Right lobe of liver (tissue), 6 donors: Measurements from ENCODE around the gene TBCEL. TPM values are rescaled to one million over a fixed set of nuclear protein-coding genes. Genes with fewer than 3 reads are reported as not detected.
A peak's percentile ranks its signal among the peaks of the same experiment; 100 is the strongest.

Experiments used
- ATAC-seq, 4 donors: fragments of 200-7000 bp; cut with Tn5 transposase; one replicate each; pipeline ENCODE4 v1.9.1; 2020; ENCODE audit warnings: mild to moderate bottlenecking in 4 of 4, moderate library complexity in 4 of 4
- DNase-seq, 3 donors: peaks; one replicate each; pipeline ENCODE4 v3.0.0-alpha.2; 2020
- H3K27ac ChIP-seq, 3 donors: fragments of 200-600 bp; one replicate each; pipeline ENCODE4 v1.8.0; 2022
- H3K27me3 ChIP-seq, 2 donors: fragments of 200-600 bp; one replicate each; pipeline ENCODE4 v1.8.0; 2022
- H3K36me3 ChIP-seq, 4 donors: fragments of 200-600 bp; sonication (generic) in 1 of 4; one replicate each; pipeline versions ENCODE4 v1.5.1 to v1.8.0; 2017 to 2022; ENCODE audit warnings: control low read depth in 1 of 4
- H3K4me1 ChIP-seq, 4 donors: fragments of 200-600 bp; sonication (generic) in 1 of 4; one replicate each; pipeline versions ENCODE4 v1.5.1 to v1.8.0; 2017 to 2022; ENCODE audit warnings: control low read depth in 1 of 4
- H3K4me3 ChIP-seq, 3 donors: fragments of 200-600 bp; one replicate each; pipeline ENCODE4 v1.8.0; 2022
- H3K9me3 ChIP-seq, 4 donors: fragments of 200-600 bp; sonication (generic) in 1 of 4; one replicate each; pipeline versions ENCODE4 v1.5.1 to v1.8.0; 2017 to 2022; ENCODE audit warnings: control low read depth in 1 of 4
- CTCF ChIP-seq, 4 donors: fragments of 200-600 bp in 3 of 4; fragments of 450-650 bp in 1 of 4; IDR thresholded peaks; one replicate each; pipeline versions ENCODE4 v1.5.1 to v1.8.0; 2016 to 2022; ENCODE audit warnings: antibody characterized with exemption in 4 of 4, mild to moderate bottlenecking in 2 of 4
- POLR2A ChIP-seq: fragments of 450-650 bp; IDR thresholded peaks from one replicate; pipeline ENCODE4 v1.6.1; 2017; ENCODE audit warnings: antibody characterized with exemption, mild to moderate bottlenecking
- WGBS: methylation state at CpG from one replicate; pipeline ENCODE4 v1.1.6; 2018; ENCODE audit warnings: low coverage, low lambda C conversion rate; ENCODE audit not compliant: insufficient coverage; ENCODE audit errors: missing lambda C conversion rate; 5-methylcytosine and 5-hydroxymethylcytosine counted together
- intact Hi-C, 2 donors: fragments of 100-400 bp; cut with DNase I; formaldehyde crosslinking; loops; one replicate each; pipeline versions ENCODE4 v1.11.2 to v1.14.1; 2022
- total RNA-seq, 6 experiments: library from RNA; depleted of rRNA in 2 of 6; stranded (reverse); fragments of >200 nt in 2 of 6; fragmentation: NEBNext Ultra II Directional in 3 of 6; extraction: Animal tissue kit (Norgen Biotek cat#: 25700) in 3 of 6; gene quantifications; one replicate each; pipeline versions ENCODE4 v1.1.0 to v1.2.4, GENCODE V29; 2016 to 2023
- donor health status: DM: no; HTN: yes; CAD: no.
- donor health status: DM: no; HTN: no; CAD: no.
- donor health status: DM: no; HTN: no; CAD: no.
- donor health status: DM: no; HTN: yes; CAD: no.
- donor health status: DM: no; HTN: yes; CAD: no.

The TBCEL gene
- total RNA-seq, 6 experiments from 2014 or later, result 9.6 to 37.9 (median 17.8) TPM

GRCh38 chr11:120978701-120979100 lies 45.2 kb upstream of the TBCEL start:
- Histone ChIP-seq H3K36me3 (no peaks in the 10 kb centered on the region), H3K4me1 (no peaks in the 10 kb centered on the region), H3K4me3 (no peak overlapping the region), H3K27me3 (no peaks in the 10 kb centered on the region), H3K27ac (no peak overlapping the region), H3K9me3 (no peaks in the 10 kb centered on the region)
- intact Hi-C loops, result no loop called here
- ATAC-seq (no peak), DNase-seq (no peak)
- no peak for TF ChIP-seq CTCF (IDR thresholded peaks at IDR 0.05)
- TF ChIP-seq POLR2A, result no peak
- WGBS, result 66% methylated on average over 3 of the region's 3 CpGs

- no peak for TF ChIP-seq POLR2A
- TF ChIP-seq CTCF (IDR thresholded peaks at IDR 0.05), result peak in 3 of 4 donors; percentile 24 to 31 (median 26)
- intact Hi-C loops, result no loop called here
- Histone ChIP-seq H3K36me3 (no peaks in the 10 kb centered on the region), H3K27me3 (no peaks in the 10 kb centered on the region), H3K27ac (peak overlapping the region in 1 of 3 donors; percentile 14), H3K9me3 (no peaks in the 10 kb centered on the region), H3K4me3 (peak overlapping the region; percentile 50 to 54 (median 53)), H3K4me1 (peaks cover 0 to 9% (median 2%) of the 10 kb centered on the region in 4 donors)
- WGBS, result 3% methylated on average over 4 of the region's 72 CpGs
- ATAC-seq (peak; percentile 90 to 95 (median 94)), DNase-seq (peak; percentile 66 to 70 (median 67))
Measured at GRCh38 chr11:120985718-120986569, 38.0 kb upstream of the TBCEL start.

GRCh38 chr11:120988603-120989002 lies 35.3 kb upstream of the TBCEL start:
- ATAC-seq (no peak), DNase-seq (no peak)
- no peak overlapping the region for H3K27ac ChIP-seq
- peaks cover 0 to 9% (median 2%) of the 10 kb centered on the region in 4 donors for H3K4me1 ChIP-seq
- H3K36me3 ChIP-seq, result no peaks in the 10 kb centered on the region
- no peaks in the 10 kb centered on the region for H3K9me3 ChIP-seq
- no peaks in the 10 kb centered on the region for H3K27me3 ChIP-seq
- intact Hi-C loops, result no loop called here
- 75% methylated on average over 1 of the region's 1 CpG for WGBS
- TF ChIP-seq POLR2A (no peak), CTCF (IDR thresholded peaks at IDR 0.05) (no peak)
- no peak overlapping the region for H3K4me3 ChIP-seq

GRCh38 chr11:120991830-120992686 lies 31.8 kb upstream of the TBCEL start:
- WGBS, result 83% methylated on average over 9 of the region's 10 CpGs

More at GRCh38 chr11:120991830-120992686, 31.8 kb upstream of the TBCEL start:
- Histone ChIP-seq H3K4me3 (no peak overlapping the region), H3K27ac (no peak overlapping the region), H3K36me3 (no peaks in the 10 kb centered on the region), H3K27me3 (no peaks in the 10 kb centered on the region), H3K4me1 (no peaks in the 10 kb centered on the region), H3K9me3 (no peaks in the 10 kb centered on the region)
- TF ChIP-seq POLR2A (no peak), CTCF (IDR thresholded peaks at IDR 0.05) (no peak)
- ATAC-seq (peak in 1 of 4 donors; percentile 20), DNase-seq (no peak)
- intact Hi-C loops, result no loop called here
